H4 (cell line): ENCODE measurements around the gene IGFBP1. TPM values are rescaled to one million over a fixed set of nuclear protein-coding genes. Genes with fewer than 3 reads are reported as not detected.

Source experiments
- DNase-seq: peaks from one replicate; pipeline ENCODE4 v3.0.0-alpha.2; 2015; ENCODE audit warnings: low spot score
- total RNA-seq: library from RNA; depleted of rRNA; stranded (reverse); fragments of >200 nt; shearing (Covaris generic); gene quantifications from 2 replicates; pipeline ENCODE4 v1.2.3, GENCODE V29; 2014

IGFBP1 gene
- total RNA-seq, 1 experiment from 2014 or later, result not detected

DNA sequence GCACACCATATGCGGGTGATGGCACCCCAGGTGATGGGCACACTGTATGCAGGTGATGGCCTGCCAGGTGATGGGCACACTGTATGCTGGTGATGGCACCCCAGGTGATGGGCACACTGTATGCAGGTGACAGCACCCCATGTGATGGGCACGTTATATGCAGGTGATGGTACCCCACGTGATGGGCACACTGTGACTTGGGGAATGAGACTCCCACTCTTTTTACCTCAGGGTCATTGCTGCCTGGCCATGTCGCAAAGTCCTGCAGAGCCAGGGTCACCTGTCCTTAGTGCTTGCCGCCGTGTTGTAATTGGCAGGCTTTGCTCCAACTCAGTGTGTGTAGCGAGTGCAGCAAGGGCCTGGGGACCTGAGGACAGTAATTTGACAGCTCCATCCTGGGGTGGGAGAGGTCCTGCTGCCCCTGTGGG is 7.8 kb upstream of the IGFBP1 start:
- DNase-seq, result no peak

DNA sequence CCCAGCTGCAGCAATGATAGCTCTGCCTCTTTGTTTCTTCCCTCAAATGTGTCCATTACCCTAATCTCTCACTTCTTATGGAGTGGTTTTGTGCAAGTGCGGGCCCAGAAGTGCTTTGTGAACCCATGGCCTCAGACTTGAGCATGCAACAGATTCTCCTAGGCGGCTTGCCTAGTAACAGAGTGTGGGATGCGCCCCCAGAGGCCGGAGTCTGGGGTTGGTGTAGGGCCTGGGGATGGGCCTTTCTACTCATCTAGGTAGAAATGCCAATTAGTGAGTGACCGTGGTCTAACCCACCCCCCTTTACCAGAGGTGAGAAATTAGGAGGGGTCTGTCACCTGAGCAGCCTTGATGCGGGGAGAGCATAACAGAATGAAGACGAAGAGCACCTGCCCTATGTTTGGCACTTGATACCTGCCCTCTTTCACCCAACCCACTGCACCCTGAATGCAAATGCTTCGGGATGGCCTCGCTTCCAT is 7.0 kb upstream of the IGFBP1 start:
- no peak for DNase-seq

DNA sequence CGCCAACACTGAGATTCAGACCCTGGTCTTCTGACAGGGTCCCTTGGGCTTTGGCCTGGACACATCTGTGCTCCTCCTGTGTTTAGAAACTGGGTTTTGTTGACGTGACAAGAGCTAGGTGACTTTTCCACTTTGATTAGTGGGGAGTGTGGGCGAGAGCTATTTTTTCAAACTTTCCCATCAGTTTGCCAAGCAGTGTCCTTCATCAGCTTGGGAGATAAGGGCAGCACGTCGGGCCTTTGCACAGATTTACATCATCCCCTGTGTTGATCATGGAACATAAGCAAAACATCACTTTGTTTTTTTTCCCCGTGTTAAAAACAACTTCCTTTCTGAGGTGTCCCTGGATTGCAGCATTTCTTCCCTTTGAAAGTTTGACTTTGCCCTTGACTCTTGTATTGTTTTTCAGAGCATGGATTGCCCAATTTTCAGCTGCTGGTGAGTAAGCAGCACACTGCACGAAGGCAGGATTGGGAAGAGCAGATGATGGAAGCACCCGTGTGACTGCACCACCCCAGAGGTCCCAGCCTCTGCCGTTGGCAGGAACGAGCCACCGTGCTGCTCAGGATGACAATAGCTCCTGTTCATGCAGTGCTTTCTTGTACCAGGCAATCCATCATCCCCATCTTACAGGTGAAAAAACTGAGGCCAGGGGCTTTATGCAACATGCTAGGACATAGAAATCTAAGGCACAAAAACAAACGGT is 6.4 kb upstream of the IGFBP1 start:
- DNase-seq, result peak; percentile 85

DNA sequence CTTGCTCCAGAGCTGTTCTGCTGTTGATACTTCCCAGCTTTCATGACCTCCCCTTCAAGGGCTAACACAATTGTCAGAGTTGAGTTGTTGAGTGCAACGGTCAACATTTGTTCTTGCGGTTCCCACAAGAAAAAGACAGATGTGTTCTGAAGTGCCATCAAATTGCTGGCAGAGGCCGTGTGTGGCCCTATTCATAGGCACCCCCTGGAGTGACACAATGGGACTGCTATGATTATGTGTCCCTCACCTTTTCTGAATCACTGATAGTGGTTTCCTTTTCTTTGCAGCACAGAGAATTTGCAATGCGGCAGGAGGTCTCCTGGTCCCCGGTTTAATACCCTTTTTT is 5.8 kb upstream of the IGFBP1 start:
- DNase-seq, result no peak

DNA sequence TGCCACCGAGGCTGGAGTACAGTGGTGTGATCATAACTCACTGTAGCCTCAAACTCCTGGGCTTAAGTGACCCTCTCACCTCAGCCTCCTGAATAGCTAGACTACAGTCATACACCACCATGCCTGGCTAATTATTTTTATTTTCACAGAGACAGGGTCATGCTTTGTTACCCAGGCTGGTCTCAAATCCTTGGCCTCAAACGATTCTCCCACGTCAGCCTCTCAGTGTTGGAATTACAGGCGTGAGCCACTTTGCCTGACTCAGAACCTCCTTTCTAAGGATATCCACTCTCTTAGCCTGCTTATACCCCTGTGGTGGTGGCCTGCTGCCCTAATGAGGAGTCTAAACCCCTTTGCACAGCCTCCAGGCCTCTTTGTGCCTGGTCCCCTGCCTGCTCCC is 4.2 kb upstream of the IGFBP1 start:
- no peak for DNase-seq

DNA sequence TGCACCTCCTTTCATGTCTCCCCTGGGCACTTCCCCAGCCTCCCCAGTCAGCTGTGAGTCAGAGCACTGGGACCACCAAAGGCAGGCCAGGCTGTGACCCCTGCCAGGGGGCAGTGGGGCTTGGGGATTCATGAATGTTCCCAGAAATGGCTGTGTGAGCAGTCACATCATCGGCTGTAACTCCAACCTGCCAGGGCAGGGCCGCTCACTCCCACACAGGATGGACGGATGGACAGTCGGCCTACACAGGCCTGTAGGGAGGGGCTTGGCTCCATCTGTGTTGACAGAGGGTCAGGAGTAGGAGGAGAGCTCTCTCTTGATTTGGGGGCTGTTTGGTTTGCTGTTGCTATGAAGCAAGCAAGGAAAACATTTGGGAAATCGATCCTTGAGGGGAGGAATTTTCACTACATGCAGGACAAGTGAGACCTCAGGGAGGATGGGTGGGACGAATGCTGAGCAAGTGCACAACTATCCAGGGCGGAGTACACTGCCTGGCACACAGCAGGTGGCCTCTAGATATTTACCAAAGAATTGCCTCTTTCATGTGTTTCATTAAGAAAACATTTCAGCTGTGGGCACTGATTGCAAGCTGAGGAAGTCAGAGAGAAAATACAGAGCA is 2.9 kb upstream of the IGFBP1 start:
- DNase-seq, result no peak

DNA sequence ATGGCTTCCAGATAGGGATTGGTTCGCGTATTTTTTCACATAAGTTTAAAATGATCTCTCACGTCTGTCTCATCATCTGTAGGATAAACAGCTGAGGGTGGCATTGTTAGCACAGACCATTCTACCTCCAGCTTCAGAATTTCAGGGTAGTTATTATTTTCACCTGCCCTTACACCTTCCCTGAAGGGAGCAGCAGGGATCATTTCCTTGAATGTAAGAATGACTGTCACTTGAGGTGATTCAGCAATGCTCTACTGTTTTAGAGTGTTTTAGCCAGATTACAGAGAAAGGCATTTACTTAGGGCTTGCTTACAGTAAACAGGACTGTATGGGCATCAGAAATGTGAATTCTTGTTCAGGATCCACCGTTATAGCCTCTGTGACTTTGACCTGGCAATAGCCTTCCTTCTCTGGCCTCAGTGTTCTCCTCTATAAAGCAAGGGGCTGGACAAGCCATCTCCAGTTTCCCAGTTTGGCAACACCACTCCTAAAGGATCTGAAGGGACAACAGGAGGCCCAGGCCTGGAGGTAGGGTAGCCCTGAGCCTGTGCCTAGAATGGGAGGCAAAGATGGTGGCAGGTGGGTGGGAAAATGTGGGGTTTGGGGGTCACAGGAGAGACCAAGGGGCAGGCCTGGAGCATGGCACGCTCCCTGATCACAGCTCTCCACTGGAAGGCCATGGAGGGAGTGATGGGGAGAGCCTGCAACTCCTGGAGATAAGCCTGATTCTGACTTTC is 1.2 kb upstream of the IGFBP1 start:
- DNase-seq, result no peak

DNA sequence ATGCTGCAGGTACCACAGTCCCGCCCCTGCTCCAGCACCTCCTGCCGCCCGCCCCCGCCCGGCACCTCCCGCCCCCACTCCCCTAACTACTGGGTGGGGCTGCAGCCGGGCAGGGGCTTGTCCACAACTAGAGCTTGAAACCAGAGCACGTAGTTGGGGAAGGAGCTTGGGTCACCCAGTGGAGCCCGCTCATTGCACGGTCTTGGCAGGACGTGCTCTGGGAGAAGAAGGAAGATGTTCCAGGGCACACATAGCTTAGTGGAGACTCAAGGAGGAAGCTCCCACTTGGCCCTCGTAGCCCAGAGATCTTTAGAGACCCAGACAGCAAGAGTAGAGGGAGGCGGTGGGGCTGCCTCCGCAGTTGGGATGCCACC is 692 bp downstream of the IGFBP1 start:
- DNase-seq, result no peak

DNA sequence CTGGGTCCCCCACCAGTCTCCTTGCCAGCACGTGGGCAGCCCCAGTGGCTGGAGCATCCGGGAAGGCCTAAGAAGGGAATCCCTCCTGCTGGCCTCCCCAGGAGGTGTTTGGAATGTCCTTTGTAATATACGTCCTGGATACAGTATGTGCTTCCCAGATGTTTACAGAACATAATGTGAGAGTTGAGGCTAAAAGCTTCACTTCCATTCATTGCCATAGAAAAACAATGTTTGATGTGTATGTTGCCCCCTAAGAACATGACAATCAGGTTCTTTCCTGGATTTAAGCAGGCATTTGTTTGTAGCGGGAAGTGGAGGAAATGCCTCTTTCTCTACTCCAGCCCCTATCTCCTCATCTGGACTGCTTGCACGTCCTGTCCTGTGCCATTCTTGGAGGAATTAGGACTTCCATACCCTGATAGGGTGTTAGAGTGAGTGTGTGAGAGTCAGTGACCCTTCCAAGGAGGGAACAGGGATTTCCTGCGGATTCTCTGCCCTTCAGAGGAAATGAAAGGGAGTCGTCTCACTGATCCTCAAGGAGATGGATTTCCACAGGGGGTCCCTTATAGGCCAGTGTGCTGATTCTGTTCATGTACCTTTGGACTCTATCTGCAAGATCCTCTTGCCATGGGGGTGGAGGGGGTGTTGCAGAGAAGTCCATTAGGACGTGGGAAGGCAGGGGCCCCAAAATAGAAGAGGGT is 1.2 kb downstream of the IGFBP1 start:
- no peak for DNase-seq

DNA sequence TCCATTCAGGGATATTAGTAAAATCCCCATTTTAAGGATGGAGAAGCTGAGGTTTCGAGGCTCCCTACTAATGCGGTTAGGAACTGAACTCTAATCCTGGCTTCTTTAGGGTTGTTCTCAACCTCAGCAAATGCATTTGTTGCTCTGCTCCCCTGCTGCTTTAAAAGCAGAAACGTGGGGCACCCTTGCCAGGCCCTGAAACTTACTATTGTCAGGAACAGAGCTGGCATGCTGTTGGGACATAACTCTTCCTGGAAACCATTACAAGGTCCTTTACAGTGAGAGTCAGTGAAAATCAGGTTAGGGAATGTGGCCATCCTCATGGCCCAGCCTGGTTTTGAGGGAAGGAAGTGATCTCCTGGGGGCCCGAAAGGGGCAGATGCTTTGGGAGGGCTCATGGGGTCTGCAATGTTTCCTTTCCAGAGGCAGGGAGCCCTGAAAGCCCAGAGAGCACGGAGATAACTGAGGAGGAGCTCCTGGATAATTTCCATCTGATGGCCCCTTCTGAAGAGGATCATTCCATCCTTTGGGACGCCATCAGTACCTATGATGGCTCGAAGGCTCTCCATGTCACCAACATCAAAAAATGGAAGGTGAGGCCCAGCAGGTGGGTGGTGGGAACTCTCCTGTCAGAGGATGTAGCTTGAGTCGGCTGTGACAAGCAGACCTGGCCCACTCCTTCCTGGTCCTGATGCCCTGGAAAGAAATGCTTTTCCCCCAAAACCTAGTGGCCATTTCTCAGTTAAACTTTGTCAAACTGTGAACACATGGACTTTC is 2.0 kb downstream of the IGFBP1 start:
- DNase-seq, result no peak

DNA sequence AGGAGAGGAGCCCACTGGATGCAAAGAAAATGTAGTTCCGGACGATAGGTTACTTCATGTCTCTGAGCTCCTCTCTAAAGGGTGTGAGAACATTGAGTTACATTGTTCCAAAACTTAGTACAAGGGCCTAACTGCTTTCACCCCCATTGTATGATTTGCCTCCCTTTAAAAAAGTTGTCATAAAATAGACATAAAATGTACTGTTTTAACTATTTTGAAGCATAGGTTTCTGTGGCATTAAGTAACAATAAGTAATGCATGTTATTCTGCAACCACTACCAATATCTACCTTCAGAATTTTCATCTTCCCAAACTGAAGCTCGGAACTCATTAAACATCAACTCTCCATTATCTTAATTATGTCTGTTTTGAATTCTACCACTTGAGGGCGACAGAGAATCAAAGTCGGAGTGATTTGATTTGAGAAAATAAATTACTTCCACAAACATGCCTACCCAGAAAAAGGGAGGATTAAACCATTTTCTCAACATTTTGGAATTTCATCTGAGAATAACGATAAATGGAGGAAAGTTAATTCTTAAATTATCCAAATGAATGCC is 2.7 kb downstream of the IGFBP1 start:
- DNase-seq, result peak; percentile 68

DNA sequence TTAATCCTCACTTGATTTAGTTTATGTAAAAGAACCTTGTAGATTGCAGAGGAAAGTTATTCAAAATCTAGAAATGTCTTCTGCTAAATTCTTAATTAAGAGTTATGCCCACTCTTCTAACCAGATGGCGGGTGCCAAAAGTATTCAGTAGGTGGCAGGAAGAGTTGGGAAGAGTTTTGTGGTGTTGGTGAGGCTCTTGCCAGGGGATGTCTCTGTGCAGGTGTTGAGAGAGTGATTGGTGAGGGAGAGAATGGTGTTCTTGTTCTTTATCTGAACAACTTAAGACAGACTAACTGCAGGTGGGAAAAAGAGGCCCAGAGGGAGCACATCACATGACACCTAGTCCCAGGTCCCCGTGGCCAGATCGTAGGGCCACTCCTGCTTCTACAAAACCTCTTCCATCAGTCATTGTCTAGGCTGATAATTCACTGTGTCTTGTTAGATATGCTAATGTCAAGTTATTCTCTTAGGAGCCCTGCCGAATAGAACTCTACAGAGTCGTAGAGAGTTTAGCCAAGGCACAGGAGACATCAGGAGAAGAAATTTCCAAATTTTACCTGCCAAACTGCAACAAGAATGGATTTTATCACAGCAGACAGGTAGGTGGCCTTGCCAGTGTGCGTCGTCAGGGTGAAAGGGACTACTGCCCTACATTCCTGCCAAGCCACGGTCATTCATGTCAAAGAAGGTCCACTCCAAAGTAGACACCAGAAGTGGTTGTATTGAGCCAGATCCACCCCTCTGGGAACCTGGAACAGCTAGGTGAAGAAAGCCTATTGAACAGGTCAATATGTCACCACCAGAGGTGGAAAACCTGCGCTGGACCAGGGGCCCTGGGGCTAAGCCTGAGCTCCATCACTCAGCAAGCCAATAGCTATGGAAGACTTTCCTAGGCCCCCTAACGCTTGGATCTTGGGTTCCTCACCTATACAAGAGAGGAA is 3.4 kb downstream of the IGFBP1 start:
- DNase-seq, result no peak

DNA sequence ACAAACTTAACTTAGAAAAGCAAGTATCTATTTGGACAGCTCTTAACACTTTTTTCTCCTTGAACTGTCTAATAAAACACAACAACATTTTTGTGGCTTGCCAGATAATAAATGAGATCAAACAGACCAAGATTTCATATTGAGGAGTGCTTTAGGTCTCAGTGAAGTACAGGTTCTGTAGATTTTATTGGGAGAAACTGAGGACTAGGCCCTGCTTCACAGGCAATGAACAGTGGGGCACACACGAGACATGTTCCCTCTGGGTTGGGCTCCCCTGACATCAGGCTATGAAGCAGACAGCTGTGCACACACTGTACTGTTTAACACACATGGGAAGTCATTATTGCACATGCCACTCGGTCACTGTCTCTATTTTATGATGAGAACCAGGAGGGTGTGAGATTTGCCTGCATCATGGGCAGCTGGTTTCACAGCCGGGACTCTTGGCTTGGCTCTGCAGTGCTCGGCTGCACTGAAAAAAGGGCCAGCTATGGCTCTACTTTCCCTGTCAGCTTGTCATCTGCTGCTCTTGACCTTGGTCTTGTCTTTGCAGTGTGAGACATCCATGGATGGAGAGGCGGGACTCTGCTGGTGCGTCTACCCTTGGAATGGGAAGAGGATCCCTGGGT is 4.2 kb downstream of the IGFBP1 start:
- DNase-seq, result no peak

DNA sequence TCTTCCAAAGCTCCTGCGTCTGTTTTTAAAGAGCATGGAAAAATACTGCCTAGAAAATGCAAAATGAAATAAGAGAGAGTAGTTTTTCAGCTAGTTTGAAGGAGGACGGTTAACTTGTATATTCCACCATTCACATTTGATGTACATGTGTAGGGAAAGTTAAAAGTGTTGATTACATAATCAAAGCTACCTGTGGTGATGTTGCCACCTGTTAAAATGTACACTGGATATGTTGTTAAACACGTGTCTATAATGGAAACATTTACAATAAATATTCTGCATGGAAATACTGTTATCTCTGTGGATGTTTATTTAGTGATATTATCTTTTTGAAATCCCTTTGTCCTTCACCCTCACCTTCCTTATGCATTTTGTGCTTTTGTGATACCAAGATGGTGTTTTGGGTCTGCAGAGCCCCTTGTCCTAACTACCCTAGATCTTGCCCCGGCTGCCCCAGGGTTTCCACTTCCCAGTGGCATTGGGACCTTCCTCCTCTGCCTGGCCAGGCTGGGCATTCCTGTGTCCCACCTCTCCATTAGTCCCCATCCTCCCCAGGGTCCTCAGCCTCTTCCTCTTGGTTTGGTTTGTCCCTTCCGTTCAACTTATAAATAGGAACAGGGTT is 5.2 kb downstream of the IGFBP1 start:
- DNase-seq, result no peak

DNA sequence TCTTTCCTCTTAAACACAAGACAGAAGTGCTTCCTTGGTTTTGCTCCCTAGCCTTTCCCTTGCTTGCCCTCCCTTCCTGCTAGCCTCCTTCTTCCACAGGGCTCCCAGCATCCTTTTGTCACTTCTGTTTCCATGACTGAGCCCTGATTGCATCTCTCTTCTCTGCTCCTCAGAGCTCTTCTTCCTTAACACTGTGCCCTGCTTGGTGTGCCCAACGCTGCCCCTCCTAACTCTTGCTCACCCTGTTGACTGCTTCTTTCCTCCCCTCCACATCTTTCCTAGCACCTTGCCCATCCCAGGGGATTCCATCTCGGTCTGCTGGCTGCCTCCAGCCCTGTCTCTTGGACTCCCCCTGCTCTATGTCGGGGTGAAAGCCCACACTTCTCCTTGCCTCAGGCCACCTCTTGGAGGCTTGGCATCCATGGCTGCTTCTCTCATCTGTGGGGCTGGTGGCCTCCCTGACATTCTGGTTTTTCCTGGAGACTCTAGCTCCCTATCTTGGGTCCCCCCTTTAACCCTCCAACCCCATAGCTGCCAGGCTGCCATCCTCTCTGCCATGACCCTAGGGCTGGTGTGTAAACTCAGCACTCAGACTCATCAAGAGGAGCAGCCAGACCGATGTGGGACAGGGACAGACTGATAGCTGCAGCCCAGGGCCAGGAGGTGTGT is 5.8 kb downstream of the IGFBP1 start:
- DNase-seq, result no peak

DNA sequence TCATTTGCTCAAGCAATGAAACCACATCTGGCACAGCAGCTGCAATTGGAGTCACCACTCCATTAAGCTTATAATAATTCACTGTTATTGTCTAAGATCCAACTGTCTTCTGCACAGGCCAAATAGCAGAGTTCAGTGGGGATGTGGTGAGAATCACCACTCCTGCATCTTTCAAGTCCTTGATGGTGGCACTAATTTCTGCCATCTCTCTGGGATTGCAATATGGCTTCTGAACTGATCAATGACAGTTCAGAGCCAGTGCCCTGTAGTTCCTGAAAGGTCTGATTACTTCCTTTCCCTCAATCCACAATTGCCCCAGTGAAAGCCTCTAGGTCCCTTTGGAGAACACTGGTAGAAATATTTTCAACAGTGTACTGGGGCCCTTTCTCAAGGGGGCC is 6.4 kb downstream of the IGFBP1 start:
- DNase-seq, result no peak

DNA sequence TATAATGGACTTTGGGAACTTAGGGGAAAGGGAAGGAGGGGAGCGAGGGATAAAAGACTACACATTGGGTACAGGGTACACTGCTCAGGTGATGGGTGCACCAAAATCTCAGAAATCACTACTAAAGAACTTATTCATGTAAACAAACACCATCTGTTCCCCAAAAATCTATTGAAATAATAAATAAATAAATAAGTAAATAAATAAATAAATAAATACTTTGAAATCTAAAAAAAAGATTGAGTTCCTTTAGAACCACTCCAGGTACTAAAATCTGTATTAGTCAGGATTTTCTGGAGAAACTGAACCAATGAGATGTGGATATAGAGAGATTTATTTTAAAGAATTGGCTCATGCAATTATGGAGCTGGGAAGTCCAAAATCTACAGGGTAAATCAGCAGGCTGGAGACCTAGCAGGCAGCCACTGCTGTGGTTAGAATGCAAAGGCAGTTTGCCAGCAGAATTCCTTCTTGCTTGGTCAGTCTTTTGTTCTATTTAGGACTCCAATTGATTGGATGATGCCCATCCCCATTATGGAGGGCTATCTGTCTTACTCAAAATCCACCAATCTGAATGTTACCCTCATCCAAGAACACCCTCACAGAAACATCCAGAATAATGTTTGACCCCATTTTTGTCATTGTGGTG is 8.9 kb downstream of the IGFBP1 start:
- peak; percentile 79 for DNase-seq

DNA sequence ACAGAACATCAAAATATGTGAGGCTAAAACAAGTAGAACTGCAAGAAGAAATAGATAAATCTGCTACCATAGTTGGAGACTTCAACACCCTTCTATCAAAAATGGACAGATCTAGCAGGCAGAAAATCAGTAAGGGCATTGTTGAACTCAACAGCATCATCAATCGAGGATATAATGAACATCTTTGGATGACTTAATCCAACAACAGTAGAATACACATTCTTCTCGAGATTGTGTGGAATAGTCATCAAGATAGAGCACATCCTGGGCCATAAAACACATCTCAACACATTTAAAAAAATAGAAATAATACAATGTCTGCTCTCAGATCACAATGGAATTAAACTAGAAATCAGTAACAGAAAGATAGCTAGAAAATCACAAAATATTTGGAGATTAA is 9.9 kb downstream of the IGFBP1 start:
- DNase-seq, result no peak
